Liver (tissue), 9 donors: Measurements from ENCODE around the gene RNU6-8. TPM values are rescaled to one million over a fixed set of nuclear protein-coding genes. Genes with fewer than 3 reads are reported as not detected.

Experiments
- DNase-seq: peaks from one replicate; pipeline ENCODE4 v3.0.0-alpha.2; 2017; ENCODE audit warnings: low spot score
- H3K27ac ChIP-seq, 2 donors: one replicate each; pipeline ENCODE4 v1.7.0; 2013; ENCODE audit warnings: inconsistent platforms in 2 of 2, low read length in 2 of 2, control low read depth in 1 of 2, low read depth in 1 of 2, mild to moderate bottlenecking in 1 of 2
- H3K27me3 ChIP-seq, 4 donors: one replicate each; pipeline versions ENCODE4 v1.6.1 to v1.7.0; 2013; ENCODE audit warnings: low read length in 3 of 4, inconsistent platforms in 1 of 4, mild to moderate bottlenecking in 1 of 4, moderate library complexity in 1 of 4; ENCODE audit not compliant: control insufficient read depth in 4 of 4, insufficient read depth in 4 of 4
- H3K36me3 ChIP-seq, 4 donors: one replicate each; pipeline versions ENCODE4 v1.6.1 to v1.7.0; 2013; ENCODE audit warnings: low read length in 3 of 4, mild to moderate bottlenecking in 3 of 4, low read depth in 1 of 4, moderate library complexity in 1 of 4; ENCODE audit not compliant: control insufficient read depth in 4 of 4, insufficient read depth in 3 of 4
- H3K4me1 ChIP-seq, 4 donors: one replicate each; pipeline versions ENCODE4 v1.6.1 to v1.7.0; 2013; ENCODE audit warnings: low read length in 3 of 4, mild to moderate bottlenecking in 3 of 4, moderate library complexity in 1 of 4; ENCODE audit not compliant: control insufficient read depth in 4 of 4, insufficient read depth in 4 of 4
- H3K4me3 ChIP-seq, 3 donors: one replicate each; pipeline versions ENCODE4 v1.6.1 to v1.7.0; 2013; ENCODE audit warnings: low read length in 3 of 3, control low read depth in 1 of 3, low read depth in 1 of 3, mild to moderate bottlenecking in 1 of 3
- H3K9ac ChIP-seq, 2 donors: one replicate each; pipeline ENCODE4 v1.7.0; 2013; ENCODE audit warnings: low read length in 2 of 2, mild to moderate bottlenecking in 2 of 2, moderate library complexity in 2 of 2, control low read depth in 1 of 2, low read depth in 1 of 2
- H3K9me3 ChIP-seq, 4 donors: one replicate each; pipeline versions ENCODE4 v1.6.1 to v1.7.0; 2013; ENCODE audit warnings: low read length in 3 of 4; ENCODE audit not compliant: control insufficient read depth in 4 of 4
- ATF3 ChIP-seq: IDR thresholded peaks from 2 replicates; pipeline ENCODE4 v1.6.1; 2016; ENCODE audit warnings: antibody characterized with exemption
- CTCF ChIP-seq: fragments of 150-350 bp; IDR thresholded peaks from 2 replicates; pipeline ENCODE4 v1.5.1; 2017; ENCODE audit warnings: improper control_type of control experiment, low read depth, low read length; ENCODE audit not compliant: missing input control
- EGR1 ChIP-seq, 2 donors: IDR thresholded peaks; 2 replicates each; pipeline ENCODE4 v1.6.1; 2016 to 2018; ENCODE audit warnings: antibody characterized with exemption in 2 of 2, low read depth in 2 of 2
- FOXA1 ChIP-seq: IDR thresholded peaks from 2 replicates; pipeline ENCODE4 v1.6.1; 2016; ENCODE audit warnings: antibody characterized with exemption
- FOXA2 ChIP-seq: IDR thresholded peaks from 2 replicates; pipeline ENCODE4 v1.6.1; 2016; ENCODE audit warnings: antibody characterized with exemption
- GABPA ChIP-seq, 2 donors: IDR thresholded peaks in 1 of 2; conservative IDR thresholded peaks in 1 of 2; 2 replicates each; pipeline ENCODE4 v1.6.1; 2016; ENCODE audit warnings: antibody characterized with exemption in 2 of 2, mild to moderate bottlenecking in 1 of 2, moderate library complexity in 1 of 2
- HNF4A ChIP-seq, 2 donors: conservative IDR thresholded peaks; 2 replicates each; pipeline ENCODE4 v1.6.1; 2016; ENCODE audit warnings: antibody characterized with exemption in 2 of 2, mild to moderate bottlenecking in 2 of 2
- HNF4G ChIP-seq: IDR thresholded peaks from 2 replicates; pipeline ENCODE4 v1.6.1; 2016; ENCODE audit warnings: antibody characterized with exemption
- JUND ChIP-seq, 2 donors: IDR thresholded peaks; 2 replicates each; pipeline ENCODE4 v1.6.1; 2016; ENCODE audit warnings: antibody characterized with exemption in 2 of 2
- MAX ChIP-seq: IDR thresholded peaks from 2 replicates; pipeline ENCODE4 v1.6.1; 2016; ENCODE audit warnings: antibody characterized with exemption
- NR2F2 ChIP-seq: IDR thresholded peaks from 2 replicates; pipeline ENCODE4 v1.6.1; 2016; ENCODE audit warnings: antibody characterized with exemption
- RAD21 ChIP-seq, 2 donors: IDR thresholded peaks; 2 replicates each; pipeline ENCODE4 v1.6.1; 2016; ENCODE audit warnings: antibody characterized with exemption in 2 of 2, mild to moderate bottlenecking in 2 of 2
- REST ChIP-seq: IDR thresholded peaks from 2 replicates; pipeline ENCODE4 v1.6.1; 2016; ENCODE audit warnings: antibody characterized with exemption, mild to moderate bottlenecking
- RXRA ChIP-seq, 2 donors: IDR thresholded peaks; 2 replicates each; pipeline ENCODE4 v1.6.1; 2017 to 2018; ENCODE audit warnings: antibody characterized with exemption in 2 of 2, mild to moderate bottlenecking in 1 of 2
- SP1 ChIP-seq: IDR thresholded peaks from 2 replicates; pipeline ENCODE4 v1.6.1; 2018; ENCODE audit warnings: antibody characterized with exemption, mild to moderate bottlenecking
- TAF1 ChIP-seq: conservative IDR thresholded peaks from 2 replicates; pipeline ENCODE4 v1.6.1; 2016; ENCODE audit warnings: antibody characterized with exemption, mild to moderate bottlenecking
- YY1 ChIP-seq: IDR thresholded peaks from 2 replicates; pipeline ENCODE4 v1.6.1; 2016; ENCODE audit warnings: antibody characterized with exemption, mild to moderate bottlenecking
- ZBTB33 ChIP-seq: IDR thresholded peaks from 2 replicates; pipeline ENCODE4 v1.6.1; 2016; ENCODE audit warnings: antibody characterized with exemption
- WGBS: extraction: QIAGEN DNeasy Blood & Tissue Kit; methylation state at CpG from one replicate; pipeline ENCODE4 v1.1.7; 2013; 5-methylcytosine and 5-hydroxymethylcytosine counted together
- polyA plus RNA-seq, 2 donors: library from polyadenylated mRNA; stranded (reverse) in 1 of 2; unstranded in 1 of 2; fragments of 200-250 nt in 1 of 2; fragments of >200 nt in 1 of 2; fragmentation: Nextera tagmentation in 1 of 2; extraction: Ambion mirVana in 1 of 2; gene quantifications; one replicate each; pipeline versions ENCODE4 v1.2.1 to v1.2.3, GENCODE V29; 2013 to 2015
- total RNA-seq, 2 donors: library from RNA; depleted of rRNA; stranded (reverse); fragments of >200 nt; gene quantifications; one replicate each; pipeline ENCODE4 v1.2.3, GENCODE V29; 2014
- donor health status: healthy.
- donor health status: healthy.
- donor health status: healthy.
- donor health status: healthy.
- donor health status: healthy.

The RNU6-8 gene
- total and polyA plus RNA-seq, 4 donors, result not detected

- no peak overlapping the region for H3K9ac ChIP-seq
- DNase-seq, result no peak
- no peak overlapping the region for H3K27ac ChIP-seq
- no peaks in the 10 kb centered on the region for H3K27me3 ChIP-seq
- TF ChIP-seq MAX, result no peak
- no peak for TF ChIP-seq FOXA1
- no peak for TF ChIP-seq FOXA2
- no peak for TF ChIP-seq CTCF
- no peak for TF ChIP-seq RAD21 (IDR thresholded peaks at IDR 0.05)
- TF ChIP-seq EGR1 (IDR thresholded peaks at IDR 0.05; ENCODE audit: low read depth in 2 of 2), result no peak
- no peak for TF ChIP-seq RXRA (IDR thresholded peaks at IDR 0.05)
- no peak for TF ChIP-seq YY1
- no peak for TF ChIP-seq GABPA (IDR thresholded peaks at IDR 0.05 in 1 of 2, conservative IDR thresholded peaks at IDR 0.05 in 1 of 2)
- no peak for TF ChIP-seq HNF4A (conservative IDR thresholded peaks at IDR 0.05)
- no peak for TF ChIP-seq SP1
- TF ChIP-seq REST, result no peak
- TF ChIP-seq HNF4G, result no peak
- TF ChIP-seq ATF3, result no peak
- no peaks in the 10 kb centered on the region for H3K9me3 ChIP-seq
- H3K4me1 ChIP-seq, result peaks cover 0 to 3% (median 0%) of the 10 kb centered on the region in 4 donors
- H3K36me3 ChIP-seq, result no peaks in the 10 kb centered on the region
- 50% methylated on average over 5 of the region's 5 CpGs for WGBS
- no peak overlapping the region for H3K4me3 ChIP-seq
These were observed 14.2 kb upstream of the RNU6-8 start for GRCh38 chr14:32217301-32217700.

- H3K9me3 ChIP-seq, result no peaks in the 10 kb centered on the region
- no peak overlapping the region for H3K27ac ChIP-seq
- H3K9ac ChIP-seq, result no peak overlapping the region
- no peaks in the 10 kb centered on the region for H3K36me3 ChIP-seq
- no peak overlapping the region for H3K4me3 ChIP-seq
- no peaks in the 10 kb centered on the region for H3K27me3 ChIP-seq
- no peak for DNase-seq
- TF ChIP-seq EGR1 (IDR thresholded peaks at IDR 0.05; ENCODE audit: low read depth in 2 of 2), result no peak
- TF ChIP-seq TAF1, result no peak
- TF ChIP-seq RXRA (IDR thresholded peaks at IDR 0.05), result no peak
- no peak for TF ChIP-seq HNF4G
- no peak for TF ChIP-seq SP1
- TF ChIP-seq JUND (IDR thresholded peaks at IDR 0.05), result no peak
- no peak for TF ChIP-seq MAX
- TF ChIP-seq ZBTB33, result no peak
- TF ChIP-seq GABPA (IDR thresholded peaks at IDR 0.05 in 1 of 2, conservative IDR thresholded peaks at IDR 0.05 in 1 of 2), result no peak
- no peak for TF ChIP-seq FOXA2
- no peak for TF ChIP-seq NR2F2
- no peak for TF ChIP-seq HNF4A (conservative IDR thresholded peaks at IDR 0.05)
- TF ChIP-seq ATF3, result no peak
- no peak for TF ChIP-seq RAD21 (IDR thresholded peaks at IDR 0.05)
- TF ChIP-seq FOXA1, result no peak
- TF ChIP-seq CTCF, result no peak
- TF ChIP-seq YY1, result no peak
- no peaks in the 10 kb centered on the region for H3K4me1 ChIP-seq
These were observed 9.8 kb upstream of the RNU6-8 start for GRCh38 chr14:32212833-32213232.
